Omental fat pad (tissue), 4 donors: Measurements from ENCODE around the gene DTD2. TPM values are rescaled to one million over a fixed set of nuclear protein-coding genes. Genes with fewer than 3 reads are reported as not detected.
"Not testable (repeated sequence)": the region's sequence is repeated elsewhere in the genome, so short reads cannot be mapped to it uniquely, and the experiment has no call there.

Experiments used
- ATAC-seq: fragments of 150-250 bp; one replicate; pipeline ENCODE4 v1.9.1; 2016; ENCODE audit warnings: mild to moderate bottlenecking, moderate library complexity; ENCODE audit not compliant: low FRiP score
- DNase-seq: peaks from one replicate; pipeline ENCODE4 v3.0.0-alpha.2; 2019; ENCODE audit warnings: low spot score
- CTCF ChIP-seq, 3 donors: fragments of 450-650 bp; IDR thresholded peaks; one replicate each; pipeline ENCODE4 v1.5.1; 2016 to 2017; ENCODE audit warnings: antibody characterized with exemption in 3 of 3, mild to moderate bottlenecking in 3 of 3, moderate library complexity in 2 of 3
- total RNA-seq, 4 donors: library from RNA; depleted of rRNA; stranded (reverse); fragments of >200 nt; gene quantifications; one replicate each; pipeline ENCODE4 v1.1.0, GENCODE V29; 2016

The DTD2 gene
- total RNA-seq, 4 donors from 2014 or later, result 25.1 to 54.4 (median 35.9) TPM

- DNase-seq (no peak), ATAC-seq (no peak)
- TF ChIP-seq CTCF (IDR thresholded peaks at IDR 0.05), result no peak
These were observed 15.0 kb downstream of the DTD2 start for GRCh38 chr14:31442284-31442683.

DNA sequence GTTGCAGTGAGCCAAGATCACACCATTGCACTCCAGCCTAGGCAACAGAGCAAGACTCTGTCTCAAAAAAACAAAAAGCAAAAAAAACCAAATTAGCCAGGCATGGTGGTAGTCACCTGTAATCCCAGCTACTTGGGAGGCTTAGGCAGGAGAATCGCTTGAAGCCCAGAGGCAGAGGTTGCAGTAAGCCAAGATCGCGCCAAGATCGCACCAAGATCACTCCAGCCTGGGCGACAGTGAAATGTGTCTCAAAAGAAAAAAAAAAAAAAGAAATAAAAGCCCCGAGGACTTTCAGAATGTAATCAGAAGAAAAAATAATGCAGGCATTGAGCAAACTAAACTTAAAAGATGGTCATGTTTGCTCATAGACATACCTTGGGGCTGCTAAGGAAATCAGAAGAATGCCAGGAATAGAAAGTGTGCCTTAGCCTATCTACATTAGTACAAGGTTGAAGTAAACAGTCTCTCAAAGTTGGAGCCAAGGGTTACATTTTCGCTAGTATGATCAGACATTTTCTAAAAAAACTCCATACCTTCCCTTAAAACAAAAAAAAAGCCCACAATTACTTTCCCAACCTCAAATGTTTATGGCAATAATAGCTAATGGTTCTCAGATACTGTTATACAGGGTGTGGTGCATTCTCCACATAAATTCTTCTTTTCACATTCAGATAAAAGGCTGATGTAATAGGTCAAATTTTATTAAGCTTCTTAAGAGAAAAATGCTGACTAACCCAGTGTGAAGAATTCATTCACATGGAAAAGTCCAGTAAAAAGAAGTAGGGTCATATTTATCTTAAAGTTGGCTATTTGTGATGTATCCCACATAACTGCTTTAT lies 15.8 kb downstream of the DTD2 start:
- peak; percentile 86 for ATAC-seq
- no peak for TF ChIP-seq CTCF (IDR thresholded peaks at IDR 0.05)

DNA sequence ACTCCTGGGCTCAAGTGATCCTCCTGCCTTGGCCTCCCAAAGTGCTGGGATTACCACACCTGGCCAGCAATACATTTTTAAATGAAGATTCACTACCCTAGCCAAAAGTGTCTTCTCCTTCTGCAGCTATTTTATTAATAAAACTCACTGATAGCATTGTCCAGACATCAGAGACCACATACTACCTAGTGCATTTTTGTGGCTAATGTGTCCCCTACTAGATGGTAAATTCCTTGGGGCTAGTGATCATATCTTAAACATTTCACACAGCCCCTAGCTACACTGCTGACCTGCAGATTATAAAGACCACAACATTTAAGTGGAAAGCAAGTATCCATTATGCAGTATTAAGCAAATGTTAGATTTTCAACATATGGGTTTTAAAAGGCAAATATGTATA lies 17.0 kb downstream of the DTD2 start:
- ATAC-seq (no peak), DNase-seq (no peak)
- no peak for TF ChIP-seq CTCF (IDR thresholded peaks at IDR 0.05)

More for the DNA sequence above, 15.8 kb downstream of the DTD2 start:
- DNase-seq, result no peak

- ATAC-seq (no peak), DNase-seq (no peak)
- TF ChIP-seq CTCF (IDR thresholded peaks at IDR 0.05), result no peak
These were observed 17.7 kb downstream of the DTD2 start for GRCh38 chr14:31439561-31439960.

GRCh38 chr14:31437045-31437691 lies 20.1 kb downstream of the DTD2 start:
- ATAC-seq, DNase-seq: not testable (repeated sequence)

DNA sequence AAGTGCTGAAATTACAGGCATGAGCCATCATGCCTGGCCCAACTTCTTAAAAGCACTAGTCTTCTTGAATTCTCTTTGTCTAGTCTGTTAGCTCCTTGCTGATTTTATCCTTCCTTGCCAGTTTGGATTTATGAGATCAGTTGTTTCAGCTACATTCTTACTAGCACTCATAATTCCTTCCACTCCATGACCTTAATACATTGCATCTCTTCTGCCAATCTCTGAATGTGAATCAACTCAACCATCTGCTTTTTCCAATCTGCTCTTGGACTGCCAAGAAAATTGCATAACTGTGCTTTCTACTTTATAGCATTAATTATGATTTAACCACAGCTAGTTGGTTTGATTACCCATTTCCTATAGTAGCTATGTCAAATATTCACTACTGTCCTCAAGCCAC lies 22.0 kb downstream of the DTD2 start:
- DNase-seq (no peak), ATAC-seq (peak; percentile 87)
- TF ChIP-seq CTCF (IDR thresholded peaks at IDR 0.05), result no peak

DNA sequence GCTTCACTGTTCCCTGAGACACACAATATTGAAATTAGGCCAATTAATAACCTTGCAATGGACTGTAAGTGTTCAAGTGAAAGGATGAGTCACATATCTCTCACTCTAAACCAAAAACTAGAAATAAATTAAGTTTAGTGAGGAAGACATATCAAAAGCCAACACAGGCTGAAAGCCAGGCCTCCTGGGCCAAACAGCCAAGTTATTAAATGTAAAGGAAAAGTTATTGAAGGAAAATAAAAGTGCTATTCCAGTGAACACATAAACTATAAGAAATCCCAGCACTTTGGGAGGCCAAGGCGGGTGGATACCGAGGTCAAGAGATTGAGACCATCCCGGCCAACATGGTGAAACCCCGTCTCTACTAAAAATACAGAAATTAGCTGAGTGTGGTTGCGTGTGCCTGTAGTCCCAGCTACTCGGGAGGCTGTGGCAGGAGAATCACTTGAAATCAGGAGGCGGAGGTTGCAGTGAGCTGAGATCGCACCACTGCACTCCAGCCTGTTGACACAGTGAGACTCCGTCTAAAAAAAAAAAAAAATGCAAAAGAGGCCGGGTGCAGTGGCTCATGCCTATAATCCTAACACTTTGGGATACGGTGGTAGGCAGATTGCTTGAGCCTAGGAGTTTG lies 26.6 kb downstream of the DTD2 start:
- TF ChIP-seq CTCF (IDR thresholded peaks at IDR 0.05), result no peak
- no peak for DNase-seq
- no peak for ATAC-seq
